A549 (cell line): ENCODE measurements around the gene DAB1.

Source experiments
- CBX2 ChIP-seq: fragments of 200-600 bp; sonication (generic); IDR thresholded peaks from 2 replicates; pipeline ENCODE4 v1.6.1; 2016; ENCODE audit warnings: low read depth, mild to moderate bottlenecking, borderline replicate concordance
- CBX8 ChIP-seq: fragments of 200-600 bp; sonication (generic); IDR thresholded peaks from 2 replicates; pipeline ENCODE4 v1.6.1; 2016
- CEBPB ChIP-seq, 2 experiments: fragments of >200 bp in 1 of 2; sonication (Bioruptor Twin) in 1 of 2; formaldehyde crosslinking in 1 of 2; IDR thresholded peaks; 2 replicates each; pipeline ENCODE4 v1.6.1; 2012 to 2016
- EP300 ChIP-seq, 2 experiments: fragments of >200 bp; sonication (Bioruptor Twin); formaldehyde crosslinking; IDR thresholded peaks; 2 replicates in 1 of 2; 3 replicates in 1 of 2; pipeline ENCODE4 v1.6.1; 2016 to 2017
- HDAC2 ChIP-seq: fragments of 200-600 bp; sonication (generic); IDR thresholded peaks from 2 replicates; pipeline ENCODE4 v1.6.1; 2016
- JUN ChIP-seq, 2 experiments: fragments of >200 bp; sonication (Bioruptor Twin); formaldehyde crosslinking; IDR thresholded peaks; 2 replicates in 1 of 2; 3 replicates in 1 of 2; pipeline ENCODE4 v1.6.1; 2016 to 2017
- MAX ChIP-seq: IDR thresholded peaks from 2 replicates; pipeline ENCODE4 v1.6.1; 2012
- PBX3 ChIP-seq: IDR thresholded peaks from 2 replicates; pipeline ENCODE4 v1.6.1; 2012
- POLR2A ChIP-seq: IDR thresholded peaks from 2 replicates; pipeline ENCODE4 v1.6.1; 2012; ENCODE audit warnings: mild to moderate bottlenecking, low read length
- POLR2AphosphoS2 ChIP-seq: conservative IDR thresholded peaks from 2 replicates; pipeline ENCODE4 v1.6.1; 2012; ENCODE audit warnings: low read length, improper control_type of control experiment, inconsistent platforms
- RAD21 ChIP-seq, 2 experiments: fragments of >200 bp in 1 of 2; sonication (Bioruptor Twin) in 1 of 2; formaldehyde crosslinking in 1 of 2; IDR thresholded peaks in 1 of 2; conservative IDR thresholded peaks in 1 of 2; 2 replicates in 1 of 2; 3 replicates in 1 of 2; pipeline ENCODE4 v1.6.1; 2012 to 2018; ENCODE audit warnings: inconsistent platforms in 1 of 2
- RCOR1 ChIP-seq: fragments of 150-350 bp; IDR thresholded peaks from 2 replicates; pipeline ENCODE4 v1.6.1; 2014; ENCODE audit warnings: antibody characterized with exemption, low read length, low read depth
- TP53 ChIP-seq: fragments of 250-450 bp; sonication (Bioruptor Pico); IDR thresholded peaks from 2 replicates; pipeline ENCODE4 v1.5.0; 2021; ENCODE audit warnings: mild to moderate bottlenecking, moderate library complexity
- TF ChIP-seq, protein P1 (sequence below): fragments of >200 bp; sonication (Bioruptor Twin); formaldehyde crosslinking; IDR thresholded peaks from 3 replicates; pipeline ENCODE4 v1.5.1; 2016

GRCh38 chr1:57138432-57139078, 285.3 kb downstream of the DAB1 start:
- TF ChIP-seq, protein P1, sequence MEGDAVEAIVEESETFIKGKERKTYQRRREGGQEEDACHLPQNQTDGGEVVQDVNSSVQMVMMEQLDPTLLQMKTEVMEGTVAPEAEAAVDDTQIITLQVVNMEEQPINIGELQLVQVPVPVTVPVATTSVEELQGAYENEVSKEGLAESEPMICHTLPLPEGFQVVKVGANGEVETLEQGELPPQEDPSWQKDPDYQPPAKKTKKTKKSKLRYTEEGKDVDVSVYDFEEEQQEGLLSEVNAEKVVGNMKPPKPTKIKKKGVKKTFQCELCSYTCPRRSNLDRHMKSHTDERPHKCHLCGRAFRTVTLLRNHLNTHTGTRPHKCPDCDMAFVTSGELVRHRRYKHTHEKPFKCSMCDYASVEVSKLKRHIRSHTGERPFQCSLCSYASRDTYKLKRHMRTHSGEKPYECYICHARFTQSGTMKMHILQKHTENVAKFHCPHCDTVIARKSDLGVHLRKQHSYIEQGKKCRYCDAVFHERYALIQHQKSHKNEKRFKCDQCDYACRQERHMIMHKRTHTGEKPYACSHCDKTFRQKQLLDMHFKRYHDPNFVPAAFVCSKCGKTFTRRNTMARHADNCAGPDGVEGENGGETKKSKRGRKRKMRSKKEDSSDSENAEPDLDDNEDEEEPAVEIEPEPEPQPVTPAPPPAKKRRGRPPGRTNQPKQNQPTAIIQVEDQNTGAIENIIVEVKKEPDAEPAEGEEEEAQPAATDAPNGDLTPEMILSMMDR, result no peak
- TF ChIP-seq POLR2AphosphoS2, result no peak
- TF ChIP-seq RAD21 (conservative IDR thresholded peaks at IDR 0.05 in 1 of 2, IDR thresholded peaks at IDR 0.05 in 1 of 2), result no peak
- no peak for TF ChIP-seq POLR2A
- TF ChIP-seq RCOR1, result no peak
- no peak for TF ChIP-seq CBX8
- TF ChIP-seq JUN (IDR thresholded peaks at IDR 0.05), result no peak
- no peak for TF ChIP-seq TP53 (CRISPR knock-in tag)
- no peak for TF ChIP-seq PBX3
- no peak for TF ChIP-seq CEBPB (IDR thresholded peaks at IDR 0.05)
- no peak for TF ChIP-seq CBX2
- no peak for TF ChIP-seq MAX
- TF ChIP-seq EP300 (IDR thresholded peaks at IDR 0.05), result no peak
- no peak for TF ChIP-seq HDAC2
